DOHH2 (cell line): ENCODE data around the gene RTN3.

Experiments used
- EZH2phosphoT487 ChIP-seq: fragments of 200-600 bp; sonication (generic); IDR thresholded peaks from 2 replicates; pipeline ENCODE4 v1.6.1; 2017; ENCODE audit warnings: borderline replicate concordance, mild to moderate bottlenecking, antibody characterized with exemption, low read length, moderate library complexity, mixed read lengths
- TF ChIP-seq, protein P1 (sequence below): fragments of 200-600 bp; sonication (generic); IDR thresholded peaks from one replicate; pipeline ENCODE4 v1.5.1; 2014; ENCODE audit warnings: antibody characterized with exemption, mild to moderate bottlenecking, low read depth, low read length; ENCODE audit not compliant: poor library complexity, severe bottlenecking

- TF ChIP-seq, protein P1, sequence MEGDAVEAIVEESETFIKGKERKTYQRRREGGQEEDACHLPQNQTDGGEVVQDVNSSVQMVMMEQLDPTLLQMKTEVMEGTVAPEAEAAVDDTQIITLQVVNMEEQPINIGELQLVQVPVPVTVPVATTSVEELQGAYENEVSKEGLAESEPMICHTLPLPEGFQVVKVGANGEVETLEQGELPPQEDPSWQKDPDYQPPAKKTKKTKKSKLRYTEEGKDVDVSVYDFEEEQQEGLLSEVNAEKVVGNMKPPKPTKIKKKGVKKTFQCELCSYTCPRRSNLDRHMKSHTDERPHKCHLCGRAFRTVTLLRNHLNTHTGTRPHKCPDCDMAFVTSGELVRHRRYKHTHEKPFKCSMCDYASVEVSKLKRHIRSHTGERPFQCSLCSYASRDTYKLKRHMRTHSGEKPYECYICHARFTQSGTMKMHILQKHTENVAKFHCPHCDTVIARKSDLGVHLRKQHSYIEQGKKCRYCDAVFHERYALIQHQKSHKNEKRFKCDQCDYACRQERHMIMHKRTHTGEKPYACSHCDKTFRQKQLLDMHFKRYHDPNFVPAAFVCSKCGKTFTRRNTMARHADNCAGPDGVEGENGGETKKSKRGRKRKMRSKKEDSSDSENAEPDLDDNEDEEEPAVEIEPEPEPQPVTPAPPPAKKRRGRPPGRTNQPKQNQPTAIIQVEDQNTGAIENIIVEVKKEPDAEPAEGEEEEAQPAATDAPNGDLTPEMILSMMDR, result no peak
- TF ChIP-seq EZH2phosphoT487, result no peak
Observed at GRCh38 chr11:63720611-63721010, 39.3 kb downstream of the RTN3 start.
